NCI-H446 treated with DMSO at 0.1 percent for 48 hours (cell line): ENCODE data around the gene CCDC82.
A peak's percentile ranks its signal among the peaks of the same experiment; 100 is the strongest.
"Not testable (repeated sequence)": the region's sequence is repeated elsewhere in the genome, so short reads cannot be mapped to it uniquely, and the experiment has no call there.

Experiments
- DNase-seq: peaks from one replicate; lab custom pipeline; 2025; lab: John Stamatoyannopoulos, UW

The CCDC82 gene

GRCh38 chr11:96389720-96390487, at the start of gene CCDC82, which contains the start of gene JRKL:
Gene CCDC82 (minus strand): TSS chr11:96389912. CDS start chr11:96384747, 5,165 bp downstream.
Gene JRKL (plus strand): TSS chr11:96390013. CDS start chr11:96390650, 637 bp downstream.
- DNase-seq, result peak; percentile 89

GRCh38 chr11:96432654-96433053, 42.9 kb upstream of the CCDC82 start:
- not testable (repeated sequence) for DNase-seq

- no peak for DNase-seq
Measured at GRCh38 chr11:96430668-96431067, 41.0 kb upstream of the CCDC82 start.

GRCh38 chr11:96424693-96425092, 35.0 kb upstream of the CCDC82 start:
- no peak for DNase-seq

- DNase-seq, result no peak
Measured at GRCh38 chr11:96413408-96413807, 23.7 kb upstream of the CCDC82 start.

- DNase-seq, result no peak
Measured at GRCh38 chr11:96412761-96413381, 23.2 kb upstream of the CCDC82 start.

GRCh38 chr11:96411412-96411811, 21.7 kb upstream of the CCDC82 start:
- DNase-seq, result not testable (repeated sequence)

- no peak for DNase-seq
Measured at GRCh38 chr11:96400697-96401096, 11.0 kb upstream of the CCDC82 start.

- DNase-seq, result no peak
Measured at GRCh38 chr11:96397863-96398262, 8.2 kb upstream of the CCDC82 start.

GRCh38 chr11:96396637-96397036, 6.9 kb upstream of the CCDC82 start:
- DNase-seq, result no peak

- no peak for DNase-seq
Measured at GRCh38 chr11:96394773-96395172, 5.1 kb upstream of the CCDC82 start.

GRCh38 chr11:96393753-96394348, 4.1 kb upstream of the CCDC82 start:
- peak; percentile 62 for DNase-seq

- DNase-seq, result no peak
Measured at GRCh38 chr11:96391698-96392307, 2.1 kb upstream of the CCDC82 start.

- no peak for DNase-seq
Measured at GRCh38 chr11:96390488-96390792, 728 bp upstream of the CCDC82 start.

- DNase-seq, result peak; percentile 68
Measured at GRCh38 chr11:96388891-96389719, 607 bp downstream of the CCDC82 start.

GRCh38 chr11:96385187-96385586, 4.5 kb downstream of the CCDC82 start:
- no peak for DNase-seq

- no peak for DNase-seq
Measured at GRCh38 chr11:96384156-96384555, 5.6 kb downstream of the CCDC82 start.

GRCh38 chr11:96376796-96377195, 12.9 kb downstream of the CCDC82 start:
- DNase-seq, result no peak

- DNase-seq, result no peak
Measured at GRCh38 chr11:96373826-96374225, 15.9 kb downstream of the CCDC82 start.

GRCh38 chr11:96367342-96367741, 22.4 kb downstream of the CCDC82 start:
- no peak for DNase-seq

GRCh38 chr11:96366024-96366423, 23.7 kb downstream of the CCDC82 start:
- no peak for DNase-seq

- no peak for DNase-seq
Measured at GRCh38 chr11:96365493-96365892, 24.2 kb downstream of the CCDC82 start.
